NCI-H1048 (cell line): Measurements from ENCODE around the gene SLC25A14.
A peak's percentile ranks its signal among the peaks of the same experiment; 100 is the strongest.

ENCODE experiments used
- DNase-seq: peaks from one replicate; lab custom pipeline; 2025; lab: John Stamatoyannopoulos, UW

The SLC25A14 gene

DNA sequence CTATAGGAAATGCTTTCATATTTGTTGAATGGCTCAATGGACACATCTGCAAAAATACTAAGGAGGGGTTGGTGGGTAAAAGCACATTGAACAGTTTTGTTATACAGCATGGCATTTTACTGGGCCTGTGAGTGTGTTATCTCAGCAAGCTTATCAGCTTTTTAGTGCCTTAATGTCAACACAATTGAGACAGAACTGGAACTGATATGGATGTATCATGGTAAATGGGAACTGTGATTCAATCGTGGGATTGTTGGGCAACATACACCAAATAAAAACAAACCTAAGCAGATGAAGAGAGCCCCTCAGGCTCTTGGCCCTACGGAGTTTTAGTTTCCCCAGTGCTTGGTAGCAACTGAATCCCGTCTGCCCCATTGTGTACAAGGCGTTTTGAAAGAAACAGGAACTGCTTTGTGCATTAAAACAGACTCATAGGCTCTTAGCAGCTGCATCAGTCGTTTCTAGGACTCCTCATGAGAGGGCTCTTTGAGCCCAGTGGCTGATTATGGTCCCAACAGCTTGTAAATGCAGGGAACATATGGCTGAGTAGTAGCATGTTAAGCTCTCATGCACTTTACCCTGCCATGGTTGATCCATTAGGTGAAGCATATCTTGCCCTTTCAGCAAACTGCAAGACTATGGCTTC, 38.4 kb downstream of the SLC25A14 start:
- DNase-seq, result no peak

GRCh38 chrX:130385520-130385919, 45.8 kb downstream of the SLC25A14 start, which contains the start of gene GPR119:
TSS of gene GPR119 (minus strand) at chrX:130385674. CDS start at chrX:130385447, 227 bp downstream.
- no peak for DNase-seq

GRCh38 chrX:130386408-130386808, 46.7 kb downstream of the SLC25A14 start:
- no peak for DNase-seq

- no peak for DNase-seq
Observed at GRCh38 chrX:130393451-130394074, 53.8 kb downstream of the SLC25A14 start.

DNA sequence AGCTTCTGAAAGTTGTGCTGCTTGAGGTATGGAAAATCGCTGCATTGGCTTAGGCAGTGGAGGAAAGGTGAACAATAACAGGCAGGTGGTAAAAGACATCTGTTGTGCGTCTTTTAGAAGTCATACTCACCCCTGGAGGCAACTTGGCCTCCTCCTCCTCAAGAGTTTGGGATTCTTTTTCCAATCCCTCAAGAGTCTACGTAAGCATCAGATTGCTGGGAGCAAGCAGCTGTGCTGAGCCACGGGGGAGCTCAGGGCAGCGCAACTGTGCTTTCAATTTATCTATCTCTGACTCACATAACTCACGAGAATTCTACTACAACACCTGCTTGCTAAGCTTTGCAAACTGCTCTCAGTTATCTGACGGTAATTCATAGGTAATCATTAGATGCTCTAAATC, 55.6 kb downstream of the SLC25A14 start:
- no peak for DNase-seq

DNA sequence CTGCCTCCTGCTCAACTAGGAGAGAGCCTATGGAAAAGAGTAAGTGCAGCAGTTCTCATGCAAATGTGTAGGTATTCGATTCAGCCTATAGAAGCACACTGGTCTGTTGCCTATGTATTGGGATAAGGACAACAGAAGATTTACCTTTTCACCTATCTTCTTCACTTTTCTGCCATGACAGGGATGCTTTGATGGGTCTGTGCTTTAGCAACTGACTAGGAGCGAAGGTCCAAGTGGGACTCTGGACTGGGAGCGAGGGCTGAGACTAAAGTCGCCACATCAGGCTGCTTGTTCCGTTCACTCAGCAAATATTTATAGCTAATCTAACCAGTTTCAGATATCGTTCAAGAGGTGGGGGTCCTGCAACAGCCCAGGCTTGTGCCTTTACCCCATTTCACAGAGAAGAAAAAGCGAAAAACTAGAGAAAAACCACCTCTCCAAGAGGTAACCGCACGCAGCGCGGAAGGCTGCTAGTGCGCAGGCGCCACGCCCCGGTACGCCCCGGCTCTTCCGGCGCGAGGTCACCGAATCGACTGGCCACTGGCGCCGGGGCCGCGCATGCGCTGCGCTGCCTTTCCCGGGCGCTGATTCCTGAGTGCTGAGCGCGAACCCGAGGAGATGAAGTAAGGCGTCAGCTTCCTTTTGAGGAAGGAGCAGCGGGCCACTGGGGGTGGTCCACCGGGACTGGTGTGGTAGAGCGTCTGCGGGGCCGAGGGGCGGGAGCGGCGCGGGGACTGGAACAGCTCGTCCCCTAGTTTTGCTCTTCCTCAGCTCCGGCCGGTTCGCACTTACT, 61.9 kb downstream of the SLC25A14 start, which contains the start of gene RBMX2:
RBMX2 (plus strand) TSS at position 573 of the 793 bp plus-strand sequence; CDS start at position 619, 46 bp downstream.
- peak; percentile 27 for DNase-seq

GRCh38 chrX:130402208-130402684, 62.5 kb downstream of the SLC25A14 start:
- DNase-seq, result no peak

DNA sequence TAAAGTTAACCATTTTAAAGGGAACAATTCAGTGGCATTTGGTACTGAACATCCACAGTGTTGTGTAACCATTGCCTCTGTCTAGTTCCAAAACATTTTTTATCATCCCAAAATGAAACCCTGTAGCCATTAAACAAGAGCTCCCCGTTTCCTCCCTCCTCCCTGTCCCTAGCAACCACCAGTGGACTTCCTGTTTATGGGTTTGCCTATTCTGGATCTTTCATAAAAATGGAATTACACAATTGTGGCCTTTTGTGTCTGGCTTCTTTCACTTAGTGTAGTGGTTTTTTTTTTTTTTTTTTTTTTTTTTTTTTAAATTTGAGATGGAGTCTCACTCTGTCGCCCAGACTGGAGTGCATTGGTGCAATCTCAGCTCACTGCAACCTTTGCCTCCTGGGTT, 73.7 kb downstream of the SLC25A14 start:
- no peak for DNase-seq

- DNase-seq, result no peak
Observed at GRCh38 chrX:130414800-130415199, 75.1 kb downstream of the SLC25A14 start.

DNA sequence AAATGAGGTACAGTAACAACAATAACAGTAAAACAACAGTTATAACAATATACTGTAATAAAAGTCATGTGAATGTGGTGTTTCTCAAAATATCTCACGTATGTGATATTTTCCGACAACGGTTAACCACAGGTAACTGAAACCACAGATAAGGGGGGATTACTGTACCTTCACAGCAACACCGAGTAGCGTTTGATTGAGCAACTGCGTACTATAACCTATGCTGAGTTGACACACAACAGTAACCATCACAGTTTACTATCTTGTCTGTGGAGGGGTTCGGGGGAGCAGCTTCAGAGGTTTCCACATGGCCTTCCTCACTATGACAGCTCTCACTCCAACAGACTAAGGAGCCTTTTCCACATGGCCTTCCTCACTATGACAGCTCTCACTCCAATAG, 75.5 kb downstream of the SLC25A14 start:
- DNase-seq, result no peak

- no peak for DNase-seq
Observed at GRCh38 chrX:130416785-130417184, 77.1 kb downstream of the SLC25A14 start.

DNA sequence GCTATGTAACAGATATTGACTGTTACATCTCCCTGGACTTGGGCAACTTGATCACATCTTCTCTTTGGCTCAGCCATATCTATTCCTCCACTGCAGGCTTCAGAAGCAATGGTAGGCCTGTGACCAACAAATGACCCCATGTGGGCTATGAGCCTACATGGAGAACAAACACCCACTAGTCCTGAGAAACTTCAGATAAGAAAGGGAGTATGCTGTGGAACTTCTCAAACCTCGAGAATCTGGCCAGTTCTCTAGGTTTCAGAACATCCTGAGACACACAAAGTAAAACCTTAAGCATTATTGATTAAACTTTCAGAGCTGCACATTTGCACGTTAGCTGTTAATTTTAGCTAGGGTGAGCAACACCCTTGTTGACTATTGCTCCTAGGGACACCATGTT, 78.3 kb downstream of the SLC25A14 start:
- no peak for DNase-seq

GRCh38 chrX:130418740-130419139, 79.0 kb downstream of the SLC25A14 start:
- DNase-seq, result no peak

- no peak for DNase-seq
Observed at GRCh38 chrX:130419263-130419662, 79.5 kb downstream of the SLC25A14 start.
